Measurements from ENCODE around the gene CHD3.

CHD3 gene

DNA sequence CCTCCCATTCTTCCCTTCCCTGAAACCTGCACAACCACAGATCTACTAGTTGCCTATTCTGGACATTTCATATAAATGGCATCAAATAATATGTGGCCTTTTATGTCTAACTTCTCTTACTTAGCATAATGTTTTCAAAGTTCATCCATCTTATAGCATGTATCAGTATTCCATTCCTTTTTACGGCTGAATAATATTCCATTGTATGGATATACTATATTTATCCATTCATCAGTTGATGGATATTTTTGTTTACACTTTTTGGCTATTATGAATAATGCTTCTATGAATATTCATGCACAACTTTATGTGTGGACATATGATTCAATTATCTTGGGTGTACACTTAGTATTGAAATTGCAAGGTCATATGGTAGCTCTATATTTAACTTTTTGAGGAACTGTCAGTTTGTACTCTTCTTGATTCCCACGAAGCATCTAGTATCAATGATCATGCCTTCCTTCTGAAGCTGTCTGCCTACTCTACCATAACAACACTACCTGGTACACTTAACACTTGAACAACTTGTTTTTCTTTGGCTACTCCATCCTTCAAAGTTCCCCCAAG is 12.7 kb upstream of the CHD3 start:
- DNase-seq: no peak

DNA sequence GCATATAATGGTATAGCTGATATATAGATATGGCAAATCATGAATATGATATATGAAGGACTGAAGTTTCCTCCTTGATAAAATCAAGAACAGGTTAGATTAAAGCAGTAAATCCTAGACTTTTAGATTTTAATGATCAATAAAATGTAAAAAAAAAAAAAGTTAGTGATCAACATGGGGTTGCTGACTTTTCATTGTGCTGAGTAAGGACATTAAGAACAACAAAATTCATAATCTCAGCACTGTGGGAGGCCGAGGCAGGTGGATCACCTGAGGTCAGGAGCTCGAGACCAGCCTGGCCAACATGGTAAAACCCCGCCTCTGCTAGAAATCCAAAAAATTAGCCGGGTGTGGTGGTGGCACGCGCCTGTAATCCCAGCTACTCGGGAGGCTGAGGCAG is 10.4 kb upstream of the CHD3 start:
- no peak for DNase-seq

- no peak for DNase-seq
These were observed 8.3 kb upstream of the CHD3 start for GRCh38 chr17:7880076-7880868.

GRCh38 chr17:7881276-7882054 is 7.1 kb upstream of the CHD3 start:
- DNase-seq: no peak

- peak; percentile 32 for DNase-seq
These were observed 6.5 kb upstream of the CHD3 start for GRCh38 chr17:7882068-7882467.

GRCh38 chr17:7882629-7883028 is 6.0 kb upstream of the CHD3 start:
- no peak for DNase-seq

DNA sequence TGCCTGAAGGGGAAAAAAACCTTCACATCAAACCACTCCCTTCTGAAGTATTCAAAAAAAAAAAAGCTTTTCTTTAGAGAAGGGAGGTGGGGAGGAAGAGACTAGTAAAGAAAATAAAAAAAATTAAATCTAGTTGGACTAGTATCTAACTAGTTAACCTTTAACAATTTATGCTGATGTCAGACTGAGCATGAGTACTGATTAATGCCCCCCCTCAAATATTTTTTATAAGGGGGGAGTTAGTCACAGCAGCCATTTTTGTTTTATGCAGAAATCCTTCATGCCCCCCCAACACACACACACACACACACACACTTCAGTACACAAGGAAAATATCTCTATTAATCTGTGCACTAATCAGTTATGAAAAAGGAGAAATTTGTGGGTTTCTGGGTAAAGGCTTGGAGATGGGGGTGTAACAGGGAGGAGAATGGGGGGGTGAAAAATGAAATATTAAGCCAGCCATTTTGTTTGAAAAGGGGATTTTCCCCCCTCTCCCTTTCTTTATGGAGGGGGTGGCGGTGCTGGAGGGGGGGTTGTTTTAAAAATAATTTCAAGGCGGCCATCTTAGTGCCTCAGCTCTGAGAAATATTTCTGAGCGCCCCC is 4.7 kb upstream of the CHD3 start:
- DNase-seq: peak; percentile 43

- DNase-seq: peak; percentile 31
These were observed 3.8 kb upstream of the CHD3 start for GRCh38 chr17:7884581-7885366.

DNA sequence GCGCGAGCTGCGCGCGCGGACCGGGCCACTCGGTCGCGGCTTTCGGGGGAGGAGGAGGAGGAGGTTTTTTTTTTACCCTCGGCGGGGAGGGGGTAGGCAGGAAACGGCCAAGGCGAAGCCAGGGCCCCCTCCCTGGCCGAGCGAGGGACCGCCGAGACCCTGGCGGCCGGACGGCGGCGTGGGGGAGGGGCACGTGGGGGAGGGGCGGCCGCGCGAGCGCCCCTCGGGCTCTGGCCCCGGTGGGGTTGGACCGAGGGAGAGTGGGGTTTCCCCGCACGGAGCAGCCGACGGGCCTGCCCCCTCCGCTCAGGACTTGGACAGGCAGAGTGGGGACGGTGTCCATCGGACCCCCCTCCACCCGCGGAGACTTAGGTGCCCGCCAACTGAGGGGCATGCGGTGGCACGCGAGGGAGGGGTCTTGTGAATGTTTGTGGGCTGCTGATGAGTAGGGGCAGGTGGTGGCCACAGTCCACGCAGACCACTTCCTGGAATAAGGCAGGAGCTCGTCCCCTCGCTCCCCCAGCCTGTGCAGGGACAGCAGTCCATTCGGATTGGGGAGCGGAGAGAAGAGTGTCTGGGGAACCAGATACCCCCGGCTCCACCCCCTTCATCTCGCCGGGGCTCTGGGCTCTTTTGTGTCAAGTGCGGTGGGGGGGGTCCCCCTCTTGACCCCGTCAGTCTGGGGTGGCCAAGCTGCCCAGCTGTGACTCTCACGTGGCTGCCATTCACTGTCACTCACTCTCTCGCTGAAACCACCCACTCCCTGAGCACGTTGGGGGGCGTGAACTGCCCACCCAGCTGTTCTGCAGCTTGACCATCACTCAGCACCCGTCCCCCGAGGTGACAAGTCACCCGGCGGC is 3.0 kb upstream of the CHD3 start:
- peak; percentile 58 for DNase-seq

- DNase-seq: peak; percentile 67
These were observed 2.2 kb upstream of the CHD3 start for GRCh38 chr17:7886227-7887037.

- DNase-seq: no peak
These were observed 1.5 kb upstream of the CHD3 start for GRCh38 chr17:7887038-7887481.

- DNase-seq: peak; percentile 92
These were observed 956 bp upstream of the CHD3 start for GRCh38 chr17:7887482-7888183.

DNA sequence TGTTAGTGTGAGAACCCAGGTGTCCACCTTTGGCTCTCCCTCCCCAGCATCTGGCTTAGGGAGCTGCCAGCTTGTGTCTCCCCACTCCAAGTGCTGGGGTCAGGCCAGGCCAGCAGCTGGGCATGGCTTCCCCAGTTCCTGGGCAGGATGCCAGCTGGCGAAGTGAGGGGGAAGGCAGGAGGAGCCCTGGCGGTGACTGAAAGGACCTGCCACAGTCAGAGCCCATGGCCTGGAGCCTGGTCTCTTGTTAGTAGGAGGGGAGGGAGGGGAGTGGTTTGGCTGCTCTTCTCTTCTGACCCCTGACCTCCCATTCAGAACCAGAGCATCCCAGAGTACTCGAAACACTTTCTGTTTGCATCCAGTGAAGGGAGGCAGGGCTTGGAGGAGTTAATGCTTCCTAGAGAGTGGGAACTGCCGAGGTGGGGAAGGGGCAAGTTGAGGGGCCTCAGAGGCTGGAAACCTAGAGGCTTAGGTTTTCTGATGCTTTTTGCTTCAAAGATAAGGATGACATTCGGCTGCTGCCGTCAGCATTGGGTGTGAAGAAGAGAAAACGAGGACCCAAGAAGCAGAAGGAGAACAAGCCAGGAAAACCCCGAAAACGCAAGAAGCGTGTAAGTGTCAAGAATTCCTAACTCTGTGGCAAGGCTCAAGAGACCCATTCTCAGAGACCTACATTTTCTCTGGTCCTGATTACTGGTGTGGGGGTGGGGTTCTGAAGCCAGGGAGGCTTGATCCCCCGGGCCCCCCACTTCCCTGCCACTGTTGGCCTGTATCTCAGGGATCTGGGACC is 772 bp downstream of the CHD3 start:
- DNase-seq: peak; percentile 69

GRCh38 chr17:7893187-7893880 is 4.7 kb downstream of the CHD3 start:
- DNase-seq: no peak

DNA sequence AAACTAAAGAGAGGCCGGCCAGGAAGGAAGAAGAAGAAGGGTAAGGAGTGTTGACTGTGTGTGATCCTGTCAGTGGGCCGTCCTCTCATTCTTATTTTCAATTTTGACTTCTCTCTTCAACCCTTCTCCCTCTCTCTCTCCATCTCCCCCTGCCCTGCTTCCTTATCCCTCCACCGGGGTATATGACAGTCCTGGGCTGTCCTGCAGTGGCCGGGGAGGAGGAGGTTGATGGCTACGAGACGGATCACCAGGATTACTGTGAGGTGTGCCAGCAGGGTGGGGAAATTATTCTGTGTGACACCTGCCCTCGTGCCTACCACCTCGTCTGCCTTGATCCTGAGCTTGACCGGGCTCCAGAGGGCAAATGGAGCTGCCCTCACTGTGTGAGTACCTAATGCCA is 5.6 kb downstream of the CHD3 start:
- no peak for DNase-seq

GRCh38 chr17:7894866-7895265 is 6.3 kb downstream of the CHD3 start:
- no peak for DNase-seq

DNA sequence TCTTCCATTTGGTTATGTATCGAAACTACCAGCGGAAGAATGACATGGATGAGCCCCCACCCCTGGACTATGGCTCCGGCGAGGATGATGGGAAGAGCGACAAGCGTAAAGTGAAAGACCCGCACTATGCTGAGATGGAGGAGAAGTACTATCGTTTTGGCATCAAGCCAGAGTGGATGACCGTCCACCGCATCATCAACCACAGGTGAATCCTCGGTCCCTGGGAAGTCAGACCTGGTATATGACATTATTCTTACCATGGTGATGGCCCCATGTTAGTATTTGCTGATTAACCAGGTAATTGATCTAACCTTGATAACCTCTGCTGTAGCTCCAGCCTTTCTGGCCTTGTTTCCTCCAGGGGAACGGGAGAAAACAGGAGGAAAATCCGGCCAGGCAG is 8.5 kb downstream of the CHD3 start:
- DNase-seq: no peak

GRCh38 chr17:7897773-7898172 is 9.2 kb downstream of the CHD3 start:
- peak; percentile 27 for DNase-seq

Data from activated CD4-positive, alpha-beta T cell treated with anti-CD3 and anti-CD28 coated beads for 48 hours (primary cell).